Measurements from ENCODE around the gene PGLYRP4.

PGLYRP4 gene

GRCh38 chr1:153387785-153388184, 39.1 kb upstream of the PGLYRP4 start:
- TF ChIP-seq ZNF274 (IDR thresholded peaks at IDR 0.05; ENCODE audit: low read depth, low read length) (no peak), SUZ12 (IDR thresholded peaks at IDR 0.05; ENCODE audit: extremely low read depth, insufficient read depth, insufficient read length) (no peak), YY1 (IDR thresholded peaks at IDR 0.05; ENCODE audit: insufficient read depth, insufficient read length) (no peak)
- no peaks in the 10 kb centered on the region for H3K36me3 ChIP-seq (ENCODE audit: insufficient read depth, insufficient read length, low read length)
- H3K9me3 ChIP-seq (ENCODE audit: insufficient read depth, low read length), result no peaks in the 10 kb centered on the region
- no peaks in the 10 kb centered on the region for H3K27me3 ChIP-seq (ENCODE audit: insufficient read depth, insufficient read length)
- no peak for DNase-seq (ENCODE audit: low read depth, low spot score)
- H3K4me3 ChIP-seq (ENCODE audit: insufficient read length, low read depth), result no peak overlapping the region
- no peak overlapping the region for H3K9ac ChIP-seq (ENCODE audit: insufficient read length, low read depth)
- H3K4me1 ChIP-seq (ENCODE audit: insufficient read depth, insufficient read length), result no peaks in the 10 kb centered on the region

DNA sequence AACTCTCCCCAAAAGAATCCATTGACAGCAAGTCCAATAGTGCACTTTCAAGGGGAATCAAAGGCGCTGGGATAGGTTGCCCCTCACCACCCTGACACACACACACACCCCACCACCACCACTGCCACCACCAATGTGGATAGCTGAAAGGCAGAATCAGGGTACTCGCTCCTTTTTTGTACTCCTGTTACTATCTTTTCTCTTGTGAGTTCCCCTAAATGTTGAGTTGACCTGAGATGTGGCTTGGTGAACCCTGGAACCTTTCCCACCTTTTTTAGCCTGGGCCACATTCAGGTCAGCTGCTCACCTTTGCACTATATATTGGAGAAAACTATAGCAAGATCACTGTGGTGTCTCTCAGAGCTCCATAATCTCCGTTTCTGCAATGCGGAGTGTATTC, 38.4 kb upstream of the PGLYRP4 start:
- H3K36me3 ChIP-seq (ENCODE audit: insufficient read depth, insufficient read length, low read length), result no peaks in the 10 kb centered on the region
- TF ChIP-seq SUZ12 (IDR thresholded peaks at IDR 0.05; ENCODE audit: extremely low read depth, insufficient read depth, insufficient read length) (no peak), ZNF274 (IDR thresholded peaks at IDR 0.05; ENCODE audit: low read depth, low read length) (no peak), YY1 (IDR thresholded peaks at IDR 0.05; ENCODE audit: insufficient read depth, insufficient read length) (no peak)
- DNase-seq (ENCODE audit: low read depth, low spot score), result no peak
- H3K4me1 ChIP-seq (ENCODE audit: insufficient read depth, insufficient read length), result no peaks in the 10 kb centered on the region
- H3K4me3 ChIP-seq (ENCODE audit: insufficient read length, low read depth), result no peak overlapping the region
- no peaks in the 10 kb centered on the region for H3K27me3 ChIP-seq (ENCODE audit: insufficient read depth, insufficient read length)
- H3K9ac ChIP-seq (ENCODE audit: insufficient read length, low read depth), result no peak overlapping the region
- H3K9me3 ChIP-seq (ENCODE audit: insufficient read depth, low read length), result peaks cover 2% of the 10 kb centered on the region; the same call in 1 of the 2 replicates

DNA sequence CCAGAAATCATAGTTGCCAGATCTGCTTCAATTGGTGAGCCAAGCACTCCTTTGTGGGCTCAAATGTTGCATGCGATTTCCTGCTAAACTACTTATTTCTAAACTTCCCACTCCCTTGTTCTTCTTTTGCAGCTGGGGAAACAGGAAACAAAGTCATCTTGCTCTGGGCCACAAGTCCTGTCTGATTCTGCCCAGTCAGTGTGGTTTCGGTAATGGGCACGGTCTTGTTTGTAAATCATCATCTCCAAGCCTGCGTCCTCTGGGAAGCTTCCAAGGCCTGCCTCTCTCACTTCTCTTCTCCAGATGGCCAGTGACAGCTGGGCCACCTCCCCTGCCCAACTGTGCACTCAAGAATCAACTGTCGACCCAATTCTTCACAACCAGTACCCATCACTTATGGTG, 37.9 kb upstream of the PGLYRP4 start:
- no peak for DNase-seq (ENCODE audit: low read depth, low spot score)
- TF ChIP-seq ZNF274 (IDR thresholded peaks at IDR 0.05; ENCODE audit: low read depth, low read length) (no peak), YY1 (IDR thresholded peaks at IDR 0.05; ENCODE audit: insufficient read depth, insufficient read length) (no peak), SUZ12 (IDR thresholded peaks at IDR 0.05; ENCODE audit: extremely low read depth, insufficient read depth, insufficient read length) (no peak)
- peaks cover 7% of the 10 kb centered on the region; the same call in 1 of the 2 replicates for H3K9me3 ChIP-seq (ENCODE audit: insufficient read depth, low read length)
- H3K36me3 ChIP-seq (ENCODE audit: insufficient read depth, insufficient read length, low read length), result no peaks in the 10 kb centered on the region
- H3K27me3 ChIP-seq (ENCODE audit: insufficient read depth, insufficient read length), result no peaks in the 10 kb centered on the region
- no peaks in the 10 kb centered on the region for H3K4me1 ChIP-seq (ENCODE audit: insufficient read depth, insufficient read length)
- H3K4me3 ChIP-seq (ENCODE audit: insufficient read length, low read depth), result no peak overlapping the region
- H3K9ac ChIP-seq (ENCODE audit: insufficient read length, low read depth), result no peak overlapping the region

- H3K36me3 ChIP-seq (ENCODE audit: insufficient read depth, insufficient read length, low read length), result no peaks in the 10 kb centered on the region
- H3K4me3 ChIP-seq (ENCODE audit: insufficient read length, low read depth), result no peak overlapping the region
- no peak for DNase-seq (ENCODE audit: low read depth, low spot score)
- H3K4me1 ChIP-seq (ENCODE audit: insufficient read depth, insufficient read length), result no peaks in the 10 kb centered on the region
- H3K27me3 ChIP-seq (ENCODE audit: insufficient read depth, insufficient read length), result no peaks in the 10 kb centered on the region
- peaks cover 9% of the 10 kb centered on the region; the same call in 1 of the 2 replicates for H3K9me3 ChIP-seq (ENCODE audit: insufficient read depth, low read length)
- TF ChIP-seq ZNF274 (IDR thresholded peaks at IDR 0.05; ENCODE audit: low read depth, low read length) (no peak), SUZ12 (IDR thresholded peaks at IDR 0.05; ENCODE audit: extremely low read depth, insufficient read depth, insufficient read length) (no peak), YY1 (IDR thresholded peaks at IDR 0.05; ENCODE audit: insufficient read depth, insufficient read length) (no peak)
- H3K9ac ChIP-seq (ENCODE audit: insufficient read length, low read depth), result no peak overlapping the region
Measured at GRCh38 chr1:153384958-153385580, 36.4 kb upstream of the PGLYRP4 start.

GRCh38 chr1:153380711-153381110, 32.1 kb upstream of the PGLYRP4 start:
- Histone ChIP-seq H3K9ac (ENCODE audit: insufficient read length, low read depth) (no peak overlapping the region), H3K4me3 (ENCODE audit: insufficient read length, low read depth) (no peak overlapping the region), H3K36me3 (ENCODE audit: insufficient read depth, insufficient read length, low read length) (no peaks in the 10 kb centered on the region), H3K9me3 (ENCODE audit: insufficient read depth, low read length) (peaks cover 22% of the 10 kb centered on the region), H3K27me3 (ENCODE audit: insufficient read depth, insufficient read length) (no peaks in the 10 kb centered on the region), H3K4me1 (ENCODE audit: insufficient read depth, insufficient read length) (no peaks in the 10 kb centered on the region)
- TF ChIP-seq SUZ12 (IDR thresholded peaks at IDR 0.05; ENCODE audit: extremely low read depth, insufficient read depth, insufficient read length) (no peak), YY1 (IDR thresholded peaks at IDR 0.05; ENCODE audit: insufficient read depth, insufficient read length) (no peak), ZNF274 (IDR thresholded peaks at IDR 0.05; ENCODE audit: low read depth, low read length) (no peak)
- no peak for DNase-seq (ENCODE audit: low read depth, low spot score)

DNA sequence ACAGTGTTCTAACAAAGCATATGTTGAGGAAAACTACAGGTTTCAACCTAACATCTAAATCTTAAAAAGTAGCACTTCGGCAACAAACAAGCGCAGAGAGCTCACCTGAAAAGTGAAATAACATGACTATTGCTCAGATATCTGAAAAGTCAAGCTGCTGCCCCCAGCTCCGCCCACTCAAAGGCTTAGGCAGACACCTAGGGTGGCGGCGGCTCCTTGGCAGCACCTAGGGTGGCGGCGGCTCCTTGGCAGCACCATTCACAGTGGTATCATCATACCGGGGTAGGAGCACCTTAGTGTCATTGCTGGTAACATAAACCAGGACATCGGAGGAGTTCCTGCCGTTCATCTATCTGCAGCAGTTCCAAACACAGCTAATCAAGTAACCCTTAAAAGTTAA, 30.9 kb upstream of the PGLYRP4 start:
- Histone ChIP-seq H3K27me3 (ENCODE audit: insufficient read depth, insufficient read length) (no peaks in the 10 kb centered on the region), H3K9me3 (ENCODE audit: insufficient read depth, low read length) (peaks cover 22% of the 10 kb centered on the region), H3K4me1 (ENCODE audit: insufficient read depth, insufficient read length) (no peaks in the 10 kb centered on the region), H3K36me3 (ENCODE audit: insufficient read depth, insufficient read length, low read length) (no peaks in the 10 kb centered on the region), H3K4me3 (ENCODE audit: insufficient read length, low read depth) (no peak overlapping the region), H3K9ac (ENCODE audit: insufficient read length, low read depth) (no peak overlapping the region)
- TF ChIP-seq ZNF274 (IDR thresholded peaks at IDR 0.05; ENCODE audit: low read depth, low read length) (no peak), YY1 (IDR thresholded peaks at IDR 0.05; ENCODE audit: insufficient read depth, insufficient read length) (no peak), SUZ12 (IDR thresholded peaks at IDR 0.05; ENCODE audit: extremely low read depth, insufficient read depth, insufficient read length) (no peak)
- no peak for DNase-seq (ENCODE audit: low read depth, low spot score)

GRCh38 chr1:153375511-153375910, 26.9 kb upstream of the PGLYRP4 start, which contains the start of gene S100A12:
Gene S100A12 (minus strand): TSS chr1:153375621. CDS start chr1:153374592, 1,029 bp downstream.
- no peak for DNase-seq (ENCODE audit: low read depth, low spot score)
- Histone ChIP-seq H3K9me3 (ENCODE audit: insufficient read depth, low read length) (peaks cover 13% of the 10 kb centered on the region; the same call in 1 of the 2 replicates), H3K9ac (ENCODE audit: insufficient read length, low read depth) (no peak within 1 kb of the TSS), H3K36me3 (ENCODE audit: insufficient read depth, insufficient read length, low read length) (no peaks in the 10 kb centered on the region), H3K27me3 (ENCODE audit: insufficient read depth, insufficient read length) (no peaks in the 10 kb centered on the region), H3K4me1 (ENCODE audit: insufficient read depth, insufficient read length) (no peaks in the 10 kb centered on the region), H3K4me3 (ENCODE audit: insufficient read length, low read depth) (no peak within 1 kb of the TSS)
- TF ChIP-seq ZNF274 (IDR thresholded peaks at IDR 0.05; ENCODE audit: low read depth, low read length) (no peak), YY1 (IDR thresholded peaks at IDR 0.05; ENCODE audit: insufficient read depth, insufficient read length) (no peak), SUZ12 (IDR thresholded peaks at IDR 0.05; ENCODE audit: extremely low read depth, insufficient read depth, insufficient read length) (no peak)
